Stimulated activated CD4-positive, alpha-beta T cell treated with anti-CD3 and anti-CD28 coated beads, Interleukin-1b, Interleukin-23, amount 100 ng/mL, for 48 hours (primary cell): ENCODE measurements around the gene PTPRA.
A peak's percentile ranks its signal among the peaks of the same experiment; 100 is the strongest.
"Not testable (repeated sequence)": the region's sequence is repeated elsewhere in the genome, so short reads cannot be mapped to it uniquely, and the experiment has no call there.

ENCODE experiments used
- DNase-seq: peaks from one replicate; pipeline ENCODE4 v3.0.0-alpha.2; 2020

Gene PTPRA

GRCh38 chr20:3045816-3046676, 172.8 kb downstream of the PTPRA start, which contains the start of gene MRPS26:
TSS of gene MRPS26 (plus strand) at chr20:3046052. CDS start at chr20:3046069, 17 bp downstream.
- peak; percentile 80 for DNase-seq

- no peak for DNase-seq
Observed at GRCh38 chr20:3046677-3047462, 173.6 kb downstream of the PTPRA start.

GRCh38 chr20:3047486-3048419, 174.5 kb downstream of the PTPRA start:
- DNase-seq, result no peak

- no peak for DNase-seq
Observed at GRCh38 chr20:3051385-3052019, 178.2 kb downstream of the PTPRA start.

GRCh38 chr20:3059489-3059888, 186.2 kb downstream of the PTPRA start:
- DNase-seq, result no peak

GRCh38 chr20:3064119-3064518, 190.8 kb downstream of the PTPRA start:
- not testable (repeated sequence) for DNase-seq

- no peak for DNase-seq
Observed at GRCh38 chr20:3067139-3068014, 194.1 kb downstream of the PTPRA start.

GRCh38 chr20:3068075-3068474, 194.8 kb downstream of the PTPRA start:
- no peak for DNase-seq

- no peak for DNase-seq
Observed at GRCh38 chr20:3068986-3069900, 196.0 kb downstream of the PTPRA start.

- no peak for DNase-seq
Observed at GRCh38 chr20:3070725-3071124, 197.4 kb downstream of the PTPRA start.

GRCh38 chr20:3071266-3071609, 198.0 kb downstream of the PTPRA start:
- no peak for DNase-seq

GRCh38 chr20:3071610-3072529, 198.6 kb downstream of the PTPRA start, which contains the start of gene OXT:
TSS of gene OXT (plus strand) at chr20:3071620. CDS start at chr20:3071656, 36 bp downstream.
- DNase-seq, result peak; percentile 69

- no peak for DNase-seq
Observed at GRCh38 chr20:3072530-3073250, 199.4 kb downstream of the PTPRA start.

GRCh38 chr20:3073251-3073643, 200.0 kb downstream of the PTPRA start:
- peak; percentile 48 for DNase-seq

GRCh38 chr20:3074812-3075211, 201.5 kb downstream of the PTPRA start:
- no peak for DNase-seq

- not testable (repeated sequence) for DNase-seq
Observed at GRCh38 chr20:3075315-3075714, 202.0 kb downstream of the PTPRA start.

GRCh38 chr20:3077618-3078134, 204.4 kb downstream of the PTPRA start:
- DNase-seq, result no peak

- no peak for DNase-seq
Observed at GRCh38 chr20:3080939-3081388, 207.7 kb downstream of the PTPRA start.
